Tibial artery (tissue), 4 donors: ENCODE measurements around the gene ATE1.

Source experiments
- DNase-seq, 2 donors: peaks; one replicate each; pipeline ENCODE4 v3.0.0-alpha.2; 2019
- H3K27ac ChIP-seq, 2 donors: fragments of 200-600 bp; sonication (generic) in 1 of 2; 1 replicate in 1 of 2; 2 replicates in 1 of 2; pipeline ENCODE4 v1.5.1; 2018 to 2019; ENCODE audit warnings: mild to moderate bottlenecking in 1 of 2
- H3K27me3 ChIP-seq, 2 donors: fragments of 200-600 bp; sonication (generic) in 1 of 2; one replicate each; pipeline versions ENCODE4 v1.5.1 to v1.6.0; 2016 to 2019
- H3K36me3 ChIP-seq, 3 donors: fragments of 200-600 bp; sonication (generic) in 2 of 3; one replicate each; pipeline ENCODE4 v1.5.1; 2016 to 2019; ENCODE audit warnings: mild to moderate bottlenecking in 2 of 3
- H3K4me1 ChIP-seq, 4 donors: fragments of 200-600 bp; sonication (generic) in 2 of 4; 1 replicate in 3 of 4; 2 replicates in 1 of 4; pipeline ENCODE4 v1.5.1; 2016 to 2019
- H3K4me3 ChIP-seq, 2 donors: fragments of 200-600 bp; sonication (generic) in 1 of 2; 1 replicate in 1 of 2; 2 replicates in 1 of 2; pipeline ENCODE4 v1.5.1; 2018 to 2019; ENCODE audit warnings: mild to moderate bottlenecking in 2 of 2
- H3K9me3 ChIP-seq, 3 donors: fragments of 200-600 bp; sonication (generic) in 1 of 3; one replicate each; pipeline ENCODE4 v1.5.1; 2016 to 2019
- CTCF ChIP-seq, 2 experiments: fragments of 200-600 bp in 1 of 2; fragments of 450-650 bp in 1 of 2; IDR thresholded peaks; one replicate each; pipeline ENCODE4 v1.5.1; 2017 to 2019; ENCODE audit warnings: antibody characterized with exemption in 2 of 2, mild to moderate bottlenecking in 1 of 2, moderate library complexity in 1 of 2
- intact Hi-C: fragments of 100-400 bp; cut with DNase I; formaldehyde crosslinking; loops from one replicate; pipeline ENCODE4 v1.15.0; 2023; ENCODE audit warnings: low total_unique reads

The ATE1 gene

GRCh38 chr10:121853950-121854349, 73.9 kb downstream of the ATE1 start:
- no peak for TF ChIP-seq CTCF (IDR thresholded peaks at IDR 0.05)
- Histone ChIP-seq H3K4me3 (no peak overlapping the region), H3K9me3 (no peaks in the 10 kb centered on the region), H3K36me3 (peaks cover 18 to 43% (median 27%) of the 10 kb centered on the region in 3 donors), H3K27me3 (no peaks in the 10 kb centered on the region), H3K27ac (no peak overlapping the region), H3K4me1 (no peaks in the 10 kb centered on the region)
- DNase-seq, result no peak
- intact Hi-C loops, result no loop called here

GRCh38 chr10:121851786-121852185, 76.0 kb downstream of the ATE1 start:
- H3K36me3 ChIP-seq, result peaks cover 14 to 51% (median 37%) of the 10 kb centered on the region in 3 donors
- H3K27me3 ChIP-seq, result no peaks in the 10 kb centered on the region
- no peak for DNase-seq
- no peak overlapping the region for H3K27ac ChIP-seq
- no peak overlapping the region for H3K4me3 ChIP-seq
- no peaks in the 10 kb centered on the region for H3K9me3 ChIP-seq
- intact Hi-C loops, result no loop called here
- TF ChIP-seq CTCF (IDR thresholded peaks at IDR 0.05), result no peak
- H3K4me1 ChIP-seq, result no peaks in the 10 kb centered on the region

- TF ChIP-seq CTCF (IDR thresholded peaks at IDR 0.05), result no peak
- Histone ChIP-seq H3K27me3 (no peaks in the 10 kb centered on the region), H3K27ac (no peak overlapping the region), H3K9me3 (peaks cover 0 to 4% (median 0%) of the 10 kb centered on the region in 3 donors), H3K4me1 (no peaks in the 10 kb centered on the region), H3K36me3 (peaks cover 12 to 45% (median 32%) of the 10 kb centered on the region in 3 donors), H3K4me3 (no peak overlapping the region)
- DNase-seq, result no peak
- intact Hi-C loops, result no loop called here
Observed at GRCh38 chr10:121848082-121848481, 79.7 kb downstream of the ATE1 start.

- no peak overlapping the region for H3K27ac ChIP-seq
- intact Hi-C loops, result no loop called here
- TF ChIP-seq CTCF (IDR thresholded peaks at IDR 0.05), result no peak
- peaks cover 12 to 45% (median 32%) of the 10 kb centered on the region in 3 donors for H3K36me3 ChIP-seq
- H3K4me1 ChIP-seq, result no peaks in the 10 kb centered on the region
- no peak for DNase-seq
- H3K4me3 ChIP-seq, result no peak overlapping the region
- peaks cover 0 to 4% (median 0%) of the 10 kb centered on the region in 3 donors for H3K9me3 ChIP-seq
- H3K27me3 ChIP-seq, result no peaks in the 10 kb centered on the region
Observed at GRCh38 chr10:121846555-121846954, 81.3 kb downstream of the ATE1 start.

GRCh38 chr10:121845044-121845784, 82.6 kb downstream of the ATE1 start:
- peaks cover 0 to 4% (median 0%) of the 10 kb centered on the region in 3 donors for H3K9me3 ChIP-seq
- H3K4me3 ChIP-seq, result no peak overlapping the region
- no peak for DNase-seq
- TF ChIP-seq CTCF (IDR thresholded peaks at IDR 0.05), result no peak
- intact Hi-C loops, result no loop called here
- H3K27ac ChIP-seq, result no peak overlapping the region
- no peaks in the 10 kb centered on the region for H3K27me3 ChIP-seq
- peaks cover 8 to 40% (median 32%) of the 10 kb centered on the region in 3 donors for H3K36me3 ChIP-seq
- H3K4me1 ChIP-seq, result no peaks in the 10 kb centered on the region
